ENCODE results near the gene IRX3.
"Not testable (repeated sequence)": the region's sequence is repeated elsewhere in the genome, so short reads cannot be mapped to it uniquely, and the experiment has no call there.

IRX3 gene

GRCh38 chr16:54273566-54273965 is 13.0 kb downstream of the IRX3 start:
- DNase-seq = no peak

- DNase-seq = no peak
These were observed 15.9 kb downstream of the IRX3 start for GRCh38 chr16:54270711-54271110.

- no peak for DNase-seq
These were observed 17.1 kb downstream of the IRX3 start for GRCh38 chr16:54269461-54269860.

GRCh38 chr16:54268766-54269165 is 17.8 kb downstream of the IRX3 start:
- DNase-seq = no peak

- DNase-seq = no peak
These were observed 18.2 kb downstream of the IRX3 start for GRCh38 chr16:54268340-54268739.

GRCh38 chr16:54266363-54266955 is 20.1 kb downstream of the IRX3 start:
- DNase-seq = no peak

GRCh38 chr16:54265575-54266107 is 20.9 kb downstream of the IRX3 start:
- no peak for DNase-seq

- no peak for DNase-seq
These were observed 33.5 kb downstream of the IRX3 start for GRCh38 chr16:54253118-54253517.

- no peak for DNase-seq
These were observed 37.5 kb downstream of the IRX3 start for GRCh38 chr16:54248863-54249710.

GRCh38 chr16:54247705-54248104 is 38.9 kb downstream of the IRX3 start:
- DNase-seq = not testable (repeated sequence)

GRCh38 chr16:54246454-54246821 is 40.1 kb downstream of the IRX3 start:
- DNase-seq = no peak

GRCh38 chr16:54245788-54246453 is 40.7 kb downstream of the IRX3 start:
- DNase-seq = no peak

- no peak for DNase-seq
These were observed 42.3 kb downstream of the IRX3 start for GRCh38 chr16:54244061-54244886.

- no peak for DNase-seq
These were observed 43.4 kb downstream of the IRX3 start for GRCh38 chr16:54243202-54243601.

GRCh38 chr16:54242199-54242598 is 44.4 kb downstream of the IRX3 start:
- peak in 1 of 2 experiments; percentile 14 for DNase-seq

- DNase-seq = no peak
These were observed 45.1 kb downstream of the IRX3 start for GRCh38 chr16:54241525-54241924.

GRCh38 chr16:54240271-54241129 is 46.1 kb downstream of the IRX3 start:
- no peak for DNase-seq

- no peak for DNase-seq
These were observed 47.1 kb downstream of the IRX3 start for GRCh38 chr16:54239456-54239855.

- no peak for DNase-seq
These were observed 49.8 kb downstream of the IRX3 start for GRCh38 chr16:54236773-54237172.

GRCh38 chr16:54233615-54234014 is 53.0 kb downstream of the IRX3 start:
- no peak for DNase-seq

Data from NCI-H1930 (cell line).